HG02973 (cell line): ENCODE data around the gene HSPBAP1.

Source experiments
- ATAC-seq: cut with Tn5 transposase; IDR thresholded peaks from one replicate; pipeline ENCODE4 v1.9.1; 2021; ENCODE audit warnings: moderate library complexity; ENCODE audit not compliant: unreplicated experiment

HSPBAP1 gene, protein sequence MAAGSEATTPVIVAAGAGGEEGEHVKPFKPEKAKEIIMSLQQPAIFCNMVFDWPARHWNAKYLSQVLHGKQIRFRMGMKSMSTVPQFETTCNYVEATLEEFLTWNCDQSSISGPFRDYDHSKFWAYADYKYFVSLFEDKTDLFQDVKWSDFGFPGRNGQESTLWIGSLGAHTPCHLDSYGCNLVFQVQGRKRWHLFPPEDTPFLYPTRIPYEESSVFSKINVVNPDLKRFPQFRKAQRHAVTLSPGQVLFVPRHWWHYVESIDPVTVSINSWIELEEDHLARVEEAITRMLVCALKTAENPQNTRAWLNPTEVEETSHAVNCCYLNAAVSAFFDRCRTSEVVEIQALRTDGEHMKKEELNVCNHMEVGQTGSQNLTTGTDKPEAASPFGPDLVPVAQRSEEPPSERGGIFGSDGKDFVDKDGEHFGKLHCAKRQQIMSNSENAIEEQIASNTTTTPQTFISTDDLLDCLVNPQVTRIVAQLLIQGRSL

DNA sequence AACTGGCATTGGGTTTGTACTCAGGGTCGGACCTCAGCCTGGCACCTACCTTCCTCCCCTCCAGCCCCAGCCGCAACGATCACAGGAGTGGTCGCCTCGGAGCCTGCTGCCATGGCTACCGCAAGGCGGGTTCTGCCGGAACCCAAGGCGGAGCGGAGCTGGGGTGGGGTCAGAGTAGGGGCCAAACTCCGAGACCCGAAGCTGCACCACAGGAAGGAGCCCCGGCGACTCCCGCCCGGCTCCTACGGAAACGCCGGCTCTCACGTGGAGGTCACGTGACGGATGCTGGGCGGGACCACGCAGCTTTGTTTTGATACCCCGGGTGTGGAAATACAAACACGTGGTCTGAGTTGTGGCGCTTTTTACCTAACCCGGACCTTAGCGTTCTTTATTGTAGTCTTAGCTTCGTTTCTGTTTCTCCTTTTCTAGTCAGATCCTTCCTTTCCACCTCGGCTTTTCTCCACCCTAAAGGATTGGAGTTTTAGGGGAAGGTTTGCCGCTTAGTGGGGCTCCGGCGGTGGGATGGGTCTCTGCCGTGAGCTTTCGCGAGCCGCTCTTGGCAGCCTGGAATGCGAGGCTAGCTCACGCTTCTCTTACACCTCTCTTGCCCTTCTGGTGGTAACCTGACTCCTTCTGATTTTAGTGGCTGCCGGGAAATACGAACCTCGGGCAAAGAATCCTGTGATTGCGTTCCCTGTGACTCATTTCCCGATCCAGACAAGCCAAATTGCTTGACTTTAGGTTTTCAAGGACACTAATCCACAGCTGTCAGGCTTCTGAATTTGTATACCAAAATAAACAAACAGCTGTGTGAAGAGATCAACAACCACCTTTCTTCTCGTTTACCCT lies at the start of gene HSPBAP1:
Gene HSPBAP1, minus strand, starts transcription at position 264 of the 849 bp plus-strand sequence. Its CDS starts 151 bp downstream, at position 113.
- peak; percentile 47 for ATAC-seq

GRCh38 chr3:122835590-122835989 lies 42.0 kb upstream of the HSPBAP1 start:
- ATAC-seq, result no peak

DNA sequence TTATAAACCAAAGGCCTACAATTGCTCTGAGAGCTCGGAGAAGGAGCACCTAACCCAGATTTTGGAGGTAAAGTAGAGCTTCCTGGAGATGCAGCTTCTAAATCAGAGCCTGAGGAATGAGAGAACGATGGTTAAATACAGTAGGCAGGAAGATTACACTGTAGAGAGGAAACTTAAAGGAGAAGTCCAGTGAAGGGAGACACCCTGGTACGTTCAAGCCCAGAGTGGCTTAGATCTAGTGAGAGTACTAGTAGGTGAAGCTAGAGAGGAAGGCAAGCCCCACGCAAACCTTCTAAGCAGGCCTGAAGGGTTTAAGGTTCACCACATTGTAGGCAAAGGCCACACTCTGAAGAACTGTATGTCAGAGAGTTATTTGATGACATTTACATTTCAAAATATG lies 34.6 kb upstream of the HSPBAP1 start:
- no peak for ATAC-seq

GRCh38 chr3:122826278-122826677 lies 32.6 kb upstream of the HSPBAP1 start:
- ATAC-seq, result no peak

GRCh38 chr3:122825460-122825859 lies 31.8 kb upstream of the HSPBAP1 start:
- no peak for ATAC-seq

GRCh38 chr3:122824465-122825381 lies 31.1 kb upstream of the HSPBAP1 start:
- ATAC-seq, result no peak

DNA sequence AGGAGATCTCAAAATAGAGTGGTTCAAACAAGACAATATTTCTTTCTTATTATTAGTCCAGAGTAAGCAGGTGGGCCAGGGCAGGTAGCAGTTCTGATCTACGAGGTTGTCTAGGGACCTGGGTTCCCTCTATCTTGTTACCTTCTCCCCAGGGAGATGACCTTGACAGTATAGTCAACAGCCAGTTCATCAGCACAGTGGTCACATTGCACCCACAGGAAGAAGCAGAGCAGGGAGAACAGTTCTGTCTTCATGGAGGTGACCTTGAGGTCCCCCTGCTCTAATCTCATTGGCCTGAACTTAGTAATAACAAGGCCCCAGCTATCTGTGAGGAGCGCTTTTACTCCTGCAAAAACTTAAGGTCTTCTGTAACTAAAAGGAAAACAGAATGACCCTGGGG lies 23.0 kb upstream of the HSPBAP1 start:
- ATAC-seq, result no peak

DNA sequence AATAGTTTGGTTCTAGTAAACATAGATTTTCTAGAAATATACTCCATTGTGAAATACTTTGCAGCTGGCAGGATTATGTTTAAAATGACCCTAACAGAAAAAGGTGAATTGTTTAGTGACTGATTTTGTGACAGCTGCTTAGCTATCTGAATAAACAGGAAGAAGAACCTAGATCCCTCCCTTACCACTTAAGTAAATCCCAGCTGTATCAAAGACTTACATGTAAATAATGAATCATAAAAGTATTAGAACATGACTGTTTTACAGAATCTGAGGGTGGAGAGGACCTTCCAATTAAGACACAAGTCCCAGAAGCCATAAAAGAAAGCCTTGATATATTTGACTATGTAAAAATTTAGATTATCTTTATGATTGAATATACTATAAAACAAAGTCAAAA lies 17.1 kb upstream of the HSPBAP1 start:
- ATAC-seq, result no peak

DNA sequence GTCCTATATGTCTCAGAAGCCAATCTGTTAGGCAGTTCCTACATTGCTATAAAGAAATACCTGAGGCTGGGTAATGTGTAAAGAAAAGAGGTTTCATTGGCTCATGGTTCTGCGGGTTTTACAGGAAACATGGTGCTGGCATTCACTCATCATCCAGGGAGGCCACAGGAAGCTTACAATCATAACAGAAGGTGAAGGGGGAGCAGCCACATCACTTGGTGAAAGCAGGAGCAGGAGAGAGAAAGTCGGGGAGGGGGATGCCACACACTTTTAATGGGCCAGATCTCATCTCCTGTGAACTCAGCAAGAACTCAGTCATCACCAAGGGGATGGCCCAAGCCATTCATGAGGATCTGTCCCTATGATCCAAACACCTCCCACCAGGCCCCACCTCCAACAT lies 10.3 kb upstream of the HSPBAP1 start:
- no peak for ATAC-seq

DNA sequence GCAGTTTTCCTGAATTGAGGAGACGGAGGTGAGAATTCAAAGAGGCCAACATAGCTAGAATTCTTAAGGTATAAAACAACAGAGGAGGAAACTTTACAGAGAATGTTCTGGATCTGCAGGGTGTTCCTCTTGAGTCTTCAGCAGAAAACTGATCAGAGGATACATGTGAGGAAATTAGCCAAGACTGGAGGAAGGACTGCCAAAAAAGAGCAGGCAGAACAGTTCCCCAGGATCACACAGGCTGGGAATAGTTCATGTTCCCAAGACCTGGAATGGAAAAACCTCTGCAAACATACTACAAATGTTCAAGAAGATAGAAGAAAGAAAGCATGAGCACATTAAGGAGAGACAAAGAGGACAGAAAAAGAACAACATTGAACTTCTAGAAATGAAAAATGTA lies 8.7 kb upstream of the HSPBAP1 start:
- ATAC-seq, result no peak

DNA sequence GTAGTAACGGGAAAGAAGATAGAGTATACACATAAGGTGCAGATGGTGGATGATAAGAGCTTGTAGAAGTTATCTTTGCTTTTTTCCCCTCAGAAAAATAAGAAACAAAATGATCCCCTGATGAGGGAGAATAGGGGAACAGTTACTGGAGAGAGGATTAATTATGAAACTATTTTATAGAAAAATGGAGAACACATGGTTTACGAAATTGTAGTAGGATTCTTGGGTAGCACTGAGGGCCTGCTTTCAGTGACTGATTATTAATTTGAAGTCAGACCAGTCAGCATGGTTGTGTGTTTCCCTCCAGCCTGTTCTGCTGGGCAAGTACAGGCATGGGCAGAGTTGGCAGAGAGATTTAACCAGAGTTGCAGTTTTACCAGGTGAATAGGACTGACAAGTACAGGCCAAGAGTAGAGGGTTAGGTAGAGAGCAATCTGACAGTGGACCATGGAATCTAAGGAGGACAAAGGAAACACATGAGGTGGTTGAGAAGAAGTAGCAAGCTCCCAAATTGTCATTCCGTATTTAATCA lies 7.1 kb upstream of the HSPBAP1 start:
- ATAC-seq, result no peak

DNA sequence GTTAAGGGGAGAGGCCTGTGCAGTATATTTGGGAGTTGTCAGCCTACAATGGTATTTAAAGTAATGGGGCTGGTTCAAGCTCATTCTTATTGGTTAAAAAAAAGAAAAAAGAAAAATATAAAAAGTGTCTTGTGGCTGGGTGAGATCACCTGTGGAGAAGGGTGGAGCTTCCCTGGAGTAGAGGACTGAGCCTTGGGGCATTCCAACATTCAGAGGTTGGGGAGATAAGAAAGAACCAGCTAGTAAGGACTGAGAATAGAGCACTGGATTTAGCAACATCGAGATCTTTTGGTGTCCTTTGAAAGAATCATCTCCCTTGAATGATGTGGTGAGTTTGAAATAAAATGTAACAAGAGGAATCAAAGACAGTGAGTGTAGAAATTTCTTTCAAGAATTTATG lies 6.4 kb upstream of the HSPBAP1 start:
- ATAC-seq, result no peak

DNA sequence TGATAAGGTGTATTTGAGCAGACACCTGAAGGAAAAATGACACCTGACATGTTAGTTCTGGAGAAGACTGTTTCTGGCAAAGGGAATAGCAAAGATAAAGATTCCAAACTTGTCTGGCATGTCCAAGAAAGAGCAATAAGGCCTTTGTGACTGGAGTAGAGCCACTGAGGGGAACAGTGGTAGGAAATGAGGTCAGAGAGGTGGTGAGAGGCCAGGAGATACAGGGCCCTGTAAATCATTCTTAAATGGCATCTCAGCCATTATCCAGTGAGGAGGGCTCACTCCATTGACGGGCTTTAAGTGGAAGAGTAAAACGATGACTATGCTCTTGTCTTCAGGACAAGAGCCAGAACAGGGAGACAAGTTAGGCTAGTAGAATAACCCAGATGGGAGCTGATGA lies 5.7 kb upstream of the HSPBAP1 start:
- ATAC-seq, result no peak

GRCh38 chr3:122797291-122797690 lies 3.7 kb upstream of the HSPBAP1 start:
- ATAC-seq, result no peak

- ATAC-seq, result no peak
Measured at GRCh38 chr3:122795674-122796195, 2.1 kb upstream of the HSPBAP1 start.

DNA sequence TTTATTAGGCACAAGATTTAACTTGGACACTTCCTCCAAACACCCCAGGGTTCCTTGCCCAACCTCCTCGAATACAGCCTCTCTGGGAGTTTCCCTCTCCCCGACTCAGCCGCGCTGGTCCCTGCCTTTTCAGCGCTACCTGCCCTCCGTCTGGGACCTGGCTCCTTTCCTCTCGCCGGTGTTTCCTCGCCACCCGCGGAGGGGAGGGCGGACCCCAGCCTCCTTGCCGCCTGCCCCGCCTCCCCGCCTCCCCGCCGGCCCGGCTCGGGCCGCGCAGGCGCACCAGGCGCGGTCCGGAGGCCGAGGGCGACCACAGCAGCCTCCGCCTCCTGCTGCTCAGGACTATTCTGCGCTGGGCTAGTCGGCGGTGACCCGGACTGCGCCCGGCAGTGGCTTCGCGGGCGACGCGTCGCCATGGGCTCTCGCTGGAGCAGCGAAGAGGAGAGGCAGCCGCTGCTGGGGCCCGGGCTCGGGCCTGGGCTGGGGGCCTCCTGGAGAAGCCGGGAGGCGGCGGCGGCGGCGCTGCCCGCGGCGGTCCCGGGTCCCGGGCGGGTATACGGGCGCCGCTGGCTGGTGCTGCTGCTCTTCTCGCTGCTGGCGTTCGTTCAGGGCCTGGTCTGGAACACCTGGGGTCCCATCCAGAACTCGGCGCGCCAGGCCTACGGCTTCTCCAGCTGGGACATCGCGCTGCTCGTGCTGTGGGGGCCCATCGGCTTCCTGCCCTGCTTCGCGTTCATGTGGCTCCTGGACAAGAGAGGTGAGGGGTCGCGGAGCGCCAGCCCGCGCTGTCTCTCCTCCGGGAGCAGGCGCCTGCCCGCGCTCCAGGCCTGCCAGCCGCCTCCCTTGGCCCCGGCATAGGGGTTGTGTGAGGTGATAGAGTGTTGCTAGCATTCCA lies 1.4 kb upstream of the HSPBAP1 start, which contains the start of gene SLC49A4:
Gene SLC49A4, plus strand, starts transcription at position 291 of the 895 bp plus-strand sequence. Its CDS starts 124 bp downstream, at position 415.
- peak; percentile 72 for ATAC-seq

- no peak for ATAC-seq
Measured at GRCh38 chr3:122794483-122794778, 800 bp upstream of the HSPBAP1 start.

DNA sequence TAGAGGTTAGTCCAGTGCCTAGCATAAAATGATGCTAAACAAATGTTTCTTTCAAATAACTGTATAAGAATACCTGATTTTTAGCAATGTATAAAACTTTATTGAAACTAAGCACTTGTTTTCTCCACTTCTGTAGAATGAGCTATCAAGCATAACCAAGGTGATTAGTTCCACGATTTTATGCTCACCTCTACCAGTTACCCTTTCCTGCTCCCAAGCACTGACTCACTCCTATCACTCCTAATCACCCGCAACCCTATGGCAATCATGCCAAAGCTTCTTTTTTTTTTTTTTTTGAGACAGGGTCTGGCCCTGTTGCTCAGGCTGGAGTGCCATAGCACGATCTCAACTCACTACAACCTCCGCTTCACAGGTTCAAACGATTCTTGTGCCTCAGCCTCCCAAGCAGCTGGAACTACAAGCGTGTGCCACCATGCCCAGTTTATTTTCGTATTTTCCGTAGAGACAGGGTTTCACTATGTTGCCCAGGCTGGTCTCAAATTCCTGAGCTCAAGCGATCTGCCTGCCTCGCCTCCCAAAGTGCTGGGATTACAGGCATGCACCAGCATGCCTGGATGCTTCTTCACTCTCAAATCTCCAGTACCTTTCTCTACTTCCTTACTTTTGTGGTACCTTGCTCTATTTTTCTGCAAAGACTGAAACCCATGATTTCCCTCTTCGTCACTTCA lies 3.9 kb downstream of the HSPBAP1 start:
- no peak for ATAC-seq

DNA sequence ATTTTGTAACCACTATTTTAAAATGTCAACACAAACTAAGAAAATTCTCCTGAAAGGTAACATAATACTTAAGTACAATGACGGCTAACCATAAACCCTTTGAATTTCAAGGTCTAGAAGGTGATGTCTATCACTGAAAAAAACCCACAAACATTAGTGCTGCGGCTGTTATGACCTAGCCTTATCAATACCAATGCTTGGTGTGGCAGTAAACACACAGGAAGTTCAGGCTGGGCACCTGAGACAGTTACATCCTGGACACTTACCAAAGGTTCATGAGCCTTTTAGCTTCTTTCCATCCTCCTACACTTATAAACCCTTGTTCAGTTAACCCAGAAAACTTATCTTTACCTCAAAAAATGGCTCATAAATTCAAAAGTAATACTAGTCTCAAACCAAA lies 5.8 kb downstream of the HSPBAP1 start:
- ATAC-seq, result no peak
